Activated T-helper 2 cell treated with anti-CD3 and anti-CD28 coated beads, Interferon-gamma antibody, Interleukin-2, Interleukin-4, amounts not matched to agents 10 μg/mL and 5 μg/mL and 100 μg/mL, durations not matched to agents 14 hours and 24 hours and 36 hours (primary cell): ENCODE data around the gene MAP3K12. TPM values are rescaled to one million over a fixed set of nuclear protein-coding genes. Genes with fewer than 3 reads are reported as not detected.

Source experiments
- DNase-seq: peaks from one replicate; pipeline ENCODE4 v3.0.0; 2021; ENCODE audit warnings: low spot score
- H3K27ac Mint-ChIP-seq: one replicate; pipeline ENCODE4 v1.8.0; 2021; ENCODE audit warnings: mixed read lengths
- H3K27me3 Mint-ChIP-seq: one replicate; pipeline ENCODE4 v1.8.0; 2021; ENCODE audit warnings: low read depth, mixed read lengths
- H3K36me3 Mint-ChIP-seq: one replicate; pipeline ENCODE4 v1.8.0; 2021; ENCODE audit warnings: low read depth, mixed read lengths
- H3K4me1 Mint-ChIP-seq: one replicate; pipeline ENCODE4 v1.8.0; 2021; ENCODE audit warnings: low read depth, mixed read lengths
- H3K4me3 Mint-ChIP-seq: one replicate; pipeline ENCODE4 v1.8.0; 2021; ENCODE audit warnings: low read depth, mild to moderate bottlenecking, moderate library complexity, mixed read lengths
- H3K9me3 Mint-ChIP-seq: one replicate; pipeline ENCODE4 v1.8.0; 2021; ENCODE audit warnings: mixed read lengths
- intact Hi-C: fragments of 100-400 bp; cut with micrococcal nuclease; formaldehyde crosslinking; loops from one replicate; pipeline ENCODE4 v1.15.1; 2023
- total RNA-seq: library from RNA; stranded (reverse); gene quantifications from 2 replicates; pipeline ENCODE4 v1.2.3, GENCODE V29; 2022

Gene MAP3K12
- total RNA-seq, 1 donor from 2014 or later: 14.7 TPM

DNA sequence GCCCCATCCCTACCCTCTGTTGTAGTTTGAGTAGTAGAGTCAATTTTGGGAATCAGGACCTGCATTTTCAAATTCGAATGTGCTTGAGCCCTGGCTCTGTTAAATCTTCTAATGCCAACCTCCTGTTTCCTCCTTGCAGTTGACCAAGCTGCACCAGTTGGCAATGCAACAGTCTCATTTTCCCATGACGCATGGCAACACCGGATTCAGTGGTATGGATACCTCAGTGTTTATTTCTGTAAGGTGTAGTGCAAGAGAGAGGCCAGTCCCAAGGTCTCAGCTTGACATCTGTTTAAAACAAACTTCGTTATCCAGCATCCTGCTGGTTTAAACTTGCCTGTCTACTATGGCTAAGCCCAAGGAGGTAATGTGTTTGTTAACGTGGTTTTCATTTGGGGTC is 32.2 kb downstream of the MAP3K12 start:
- Mint-ChIP-seq H3K27ac (no peak overlapping the region), H3K27me3 (no peaks in the 10 kb centered on the region), H3K36me3 (peaks cover 95% of the 10 kb centered on the region), H3K4me3 (no peak overlapping the region), H3K9me3 (no peaks in the 10 kb centered on the region), H3K4me1 (peaks cover 18% of the 10 kb centered on the region)
- intact Hi-C loops: no loop called here
- DNase-seq: no peak

- no peaks in the 10 kb centered on the region for H3K9me3 Mint-ChIP-seq
- H3K27ac Mint-ChIP-seq: no peak overlapping the region
- H3K4me1 Mint-ChIP-seq: peaks cover 14% of the 10 kb centered on the region
- H3K27me3 Mint-ChIP-seq: no peaks in the 10 kb centered on the region
- no peak overlapping the region for H3K4me3 Mint-ChIP-seq
- no peak for DNase-seq
- intact Hi-C loops: no loop called here
- peaks cover 95% of the 10 kb centered on the region for H3K36me3 Mint-ChIP-seq
Measured at GRCh38 chr12:53466640-53467039, 32.6 kb downstream of the MAP3K12 start.

DNA sequence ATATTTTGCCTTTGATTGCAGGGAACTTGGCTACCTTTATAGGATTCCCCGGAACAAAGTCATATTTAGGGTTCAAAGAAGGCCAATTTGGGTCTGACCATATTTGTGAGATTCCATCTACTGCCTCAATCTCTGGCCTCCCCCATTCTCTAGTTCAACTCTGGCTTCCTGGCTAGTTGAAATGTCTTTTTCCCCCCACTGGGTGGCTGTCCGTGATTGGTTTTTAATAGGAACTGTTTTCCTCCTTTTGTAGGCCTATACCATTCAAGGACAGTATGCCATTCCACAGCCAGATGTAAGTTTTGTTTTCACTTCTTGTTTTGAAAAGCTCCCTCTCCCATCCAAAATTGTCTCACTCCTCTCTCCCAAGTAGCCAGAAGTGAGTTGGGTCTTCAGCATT is 33.6 kb downstream of the MAP3K12 start:
- intact Hi-C loops: no loop called here
- no peak for DNase-seq
- Mint-ChIP-seq H3K4me3 (no peak overlapping the region), H3K27me3 (no peaks in the 10 kb centered on the region), H3K36me3 (peaks cover 96% of the 10 kb centered on the region), H3K9me3 (no peaks in the 10 kb centered on the region), H3K4me1 (peaks cover 16% of the 10 kb centered on the region), H3K27ac (no peak overlapping the region)

- Mint-ChIP-seq H3K9me3 (no peaks in the 10 kb centered on the region), H3K36me3 (peaks cover 98% of the 10 kb centered on the region), H3K4me3 (no peak overlapping the region), H3K27ac (no peak overlapping the region), H3K27me3 (no peaks in the 10 kb centered on the region), H3K4me1 (peaks cover 15% of the 10 kb centered on the region)
- DNase-seq: no peak
- intact Hi-C loops: no loop called here
Measured at GRCh38 chr12:53464685-53465418, 34.4 kb downstream of the MAP3K12 start.

DNA sequence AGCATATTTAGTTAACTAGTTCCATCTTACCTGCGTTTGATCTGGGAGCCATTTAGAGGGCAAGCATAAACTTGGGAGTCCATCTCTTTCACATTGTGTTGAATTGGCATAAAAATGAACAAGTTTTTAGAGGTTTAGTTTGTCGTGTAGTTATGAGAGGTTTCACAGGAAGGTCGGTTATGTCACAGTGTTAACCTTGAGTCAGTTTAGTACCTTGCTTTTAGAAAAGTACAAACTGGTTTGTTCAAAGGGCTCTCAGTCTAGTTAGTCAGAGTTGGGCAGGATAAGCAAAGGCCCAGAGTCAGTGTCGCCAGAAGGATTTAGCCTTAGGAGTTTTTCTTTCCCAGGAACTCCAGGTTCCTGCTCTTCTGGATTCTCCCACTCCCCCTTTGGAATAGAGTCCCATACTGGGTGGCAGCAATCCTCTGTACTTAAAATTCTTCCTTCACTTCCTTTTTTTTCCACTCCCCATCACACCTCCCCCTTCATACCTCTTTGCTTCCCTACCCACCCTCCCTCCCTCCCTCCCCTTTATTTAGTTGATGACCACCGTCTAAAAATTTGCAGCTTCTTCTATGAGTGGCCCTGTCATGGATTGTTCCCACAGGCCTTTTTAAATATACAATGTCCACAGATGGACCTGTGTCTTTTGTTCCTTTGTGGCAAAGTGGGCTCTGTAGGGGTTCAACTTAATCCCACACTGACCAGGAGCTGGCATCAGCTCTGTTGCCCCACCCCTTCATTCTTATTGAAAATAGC is 35.3 kb downstream of the MAP3K12 start:
- Mint-ChIP-seq H3K27me3 (no peaks in the 10 kb centered on the region), H3K4me3 (no peak overlapping the region), H3K9me3 (no peaks in the 10 kb centered on the region), H3K27ac (no peak overlapping the region), H3K4me1 (peaks cover 20% of the 10 kb centered on the region), H3K36me3 (peaks cover 98% of the 10 kb centered on the region)
- intact Hi-C loops: no loop called here
- DNase-seq: no peak

- intact Hi-C loops: no loop called here
Measured at GRCh38 chr12:53462935-53463334, 36.3 kb downstream of the MAP3K12 start.

GRCh38 chr12:53461591-53461990 is 37.7 kb downstream of the MAP3K12 start:
- intact Hi-C loops: no loop called here
- no peaks in the 10 kb centered on the region for H3K27me3 Mint-ChIP-seq
- peaks cover 21% of the 10 kb centered on the region for H3K4me1 Mint-ChIP-seq
- no peak overlapping the region for H3K4me3 Mint-ChIP-seq
- no peak for DNase-seq
- no peak overlapping the region for H3K27ac Mint-ChIP-seq
- H3K9me3 Mint-ChIP-seq: no peaks in the 10 kb centered on the region
- H3K36me3 Mint-ChIP-seq: peaks cover 96% of the 10 kb centered on the region

More at GRCh38 chr12:53462935-53463334, 36.3 kb downstream of the MAP3K12 start:
- Mint-ChIP-seq H3K27ac (no peak overlapping the region), H3K4me3 (no peak overlapping the region), H3K4me1 (peaks cover 20% of the 10 kb centered on the region), H3K9me3 (no peaks in the 10 kb centered on the region), H3K36me3 (peaks cover 98% of the 10 kb centered on the region), H3K27me3 (no peaks in the 10 kb centered on the region)
- DNase-seq: no peak

DNA sequence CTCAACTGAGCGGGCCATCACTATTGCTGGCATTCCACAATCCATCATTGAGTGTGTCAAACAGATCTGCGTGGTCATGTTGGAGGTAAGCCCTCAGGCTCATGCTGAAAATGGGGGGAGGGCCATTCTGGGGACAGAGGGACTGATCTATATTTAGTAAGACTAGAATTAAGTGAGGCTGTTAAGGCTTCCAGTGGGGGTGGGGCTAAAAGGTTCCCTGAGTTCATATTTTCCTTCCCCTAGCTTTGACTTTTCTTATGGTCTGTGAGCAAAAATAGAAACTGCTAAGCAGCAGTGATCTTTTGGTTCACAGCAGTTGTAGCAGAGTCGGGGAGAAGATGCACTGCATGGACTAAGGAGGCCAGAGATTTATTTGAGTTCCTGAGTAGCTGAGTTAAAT is 38.2 kb downstream of the MAP3K12 start:
- H3K9me3 Mint-ChIP-seq: no peaks in the 10 kb centered on the region
- H3K27ac Mint-ChIP-seq: no peak overlapping the region

DNA sequence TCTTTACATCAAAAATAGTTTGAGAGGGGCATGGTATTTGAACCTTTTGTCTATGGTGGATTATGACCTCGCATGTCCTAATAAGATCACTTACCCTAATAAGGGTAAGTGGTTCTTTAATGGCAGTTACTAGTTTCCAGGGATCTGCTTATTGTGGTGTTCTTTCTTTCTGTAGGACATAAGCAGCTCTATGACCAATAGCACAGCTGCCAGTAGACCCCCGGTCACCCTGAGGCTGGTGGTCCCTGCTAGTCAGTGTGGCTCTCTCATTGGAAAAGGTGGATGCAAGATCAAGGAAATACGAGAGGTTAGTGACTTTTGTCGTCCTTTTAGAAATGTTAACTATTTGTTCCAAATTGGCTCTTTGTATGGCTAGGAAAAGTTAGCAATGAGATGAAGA is 40.2 kb downstream of the MAP3K12 start:
- Mint-ChIP-seq H3K9me3 (no peaks in the 10 kb centered on the region), H3K27me3 (no peaks in the 10 kb centered on the region), H3K27ac (no peak overlapping the region), H3K4me3 (no peak overlapping the region), H3K36me3 (peaks cover 95% of the 10 kb centered on the region), H3K4me1 (peaks cover 35% of the 10 kb centered on the region)
- no peak for DNase-seq
- intact Hi-C loops: no loop called here

More for the DNA sequence above, 38.2 kb downstream of the MAP3K12 start:
- intact Hi-C loops: no loop called here
- DNase-seq: no peak
- Mint-ChIP-seq H3K27me3 (no peaks in the 10 kb centered on the region), H3K4me1 (peaks cover 22% of the 10 kb centered on the region), H3K4me3 (no peak overlapping the region), H3K36me3 (peaks cover 95% of the 10 kb centered on the region)

DNA sequence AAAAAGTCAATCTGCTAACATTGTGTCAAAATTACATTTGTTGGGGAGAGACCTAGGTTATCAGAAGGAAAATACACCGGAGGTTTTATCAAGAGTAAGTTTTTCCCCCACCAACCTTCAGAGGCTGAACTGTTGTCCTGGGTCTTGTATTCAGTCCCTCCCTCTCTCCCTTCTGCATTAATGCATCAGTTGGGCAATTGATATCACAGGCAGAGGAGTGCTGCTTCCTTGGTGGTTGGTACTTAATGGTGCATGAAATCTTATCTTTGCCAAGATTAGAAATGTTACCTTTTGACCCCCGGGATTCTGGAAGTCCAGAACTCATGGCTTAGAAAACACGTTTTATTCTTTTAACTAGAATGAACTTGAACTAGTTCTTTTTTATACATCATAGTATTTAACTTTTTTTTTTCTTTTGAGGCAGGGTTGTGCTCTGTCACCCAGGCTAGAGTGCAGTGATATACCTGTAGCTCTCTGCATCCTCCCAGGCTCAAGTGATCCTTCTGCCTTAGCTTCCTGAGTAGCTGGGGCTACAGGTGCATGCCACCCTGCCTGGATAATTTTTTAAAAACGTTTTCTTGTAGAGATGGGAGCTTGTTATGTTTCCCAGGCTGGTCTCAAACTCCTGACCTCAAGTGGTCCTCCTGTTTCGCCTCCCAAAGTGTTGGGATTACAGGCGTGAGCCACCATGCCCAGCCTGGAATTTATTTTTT is 42.4 kb downstream of the MAP3K12 start:
- no peak overlapping the region for H3K4me3 Mint-ChIP-seq
- H3K4me1 Mint-ChIP-seq: peaks cover 39% of the 10 kb centered on the region
- no peaks in the 10 kb centered on the region for H3K27me3 Mint-ChIP-seq
- peaks cover 87% of the 10 kb centered on the region for H3K36me3 Mint-ChIP-seq
- no peaks in the 10 kb centered on the region for H3K9me3 Mint-ChIP-seq
- no peak overlapping the region for H3K27ac Mint-ChIP-seq
- intact Hi-C loops: no loop called here
- no peak for DNase-seq

DNA sequence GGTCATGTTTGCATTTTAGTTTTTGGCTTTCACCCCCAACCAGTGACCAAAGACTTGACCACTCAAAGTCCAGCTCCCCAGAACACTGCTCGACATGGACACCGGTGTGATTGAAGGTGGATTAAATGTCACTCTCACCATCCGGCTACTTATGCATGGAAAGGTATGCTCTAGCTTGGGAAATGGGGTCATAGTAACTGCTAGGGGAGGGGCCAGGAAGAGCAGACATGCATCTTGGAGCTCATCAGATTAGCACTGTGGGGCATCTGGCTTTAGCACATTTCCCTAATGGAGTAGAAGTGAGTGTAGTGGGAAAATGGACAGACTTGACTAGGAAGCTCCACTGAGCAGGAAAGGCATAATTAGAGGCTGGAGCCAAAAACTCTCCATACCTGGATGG is 44.6 kb downstream of the MAP3K12 start:
- H3K4me1 Mint-ChIP-seq: peaks cover 38% of the 10 kb centered on the region

DNA sequence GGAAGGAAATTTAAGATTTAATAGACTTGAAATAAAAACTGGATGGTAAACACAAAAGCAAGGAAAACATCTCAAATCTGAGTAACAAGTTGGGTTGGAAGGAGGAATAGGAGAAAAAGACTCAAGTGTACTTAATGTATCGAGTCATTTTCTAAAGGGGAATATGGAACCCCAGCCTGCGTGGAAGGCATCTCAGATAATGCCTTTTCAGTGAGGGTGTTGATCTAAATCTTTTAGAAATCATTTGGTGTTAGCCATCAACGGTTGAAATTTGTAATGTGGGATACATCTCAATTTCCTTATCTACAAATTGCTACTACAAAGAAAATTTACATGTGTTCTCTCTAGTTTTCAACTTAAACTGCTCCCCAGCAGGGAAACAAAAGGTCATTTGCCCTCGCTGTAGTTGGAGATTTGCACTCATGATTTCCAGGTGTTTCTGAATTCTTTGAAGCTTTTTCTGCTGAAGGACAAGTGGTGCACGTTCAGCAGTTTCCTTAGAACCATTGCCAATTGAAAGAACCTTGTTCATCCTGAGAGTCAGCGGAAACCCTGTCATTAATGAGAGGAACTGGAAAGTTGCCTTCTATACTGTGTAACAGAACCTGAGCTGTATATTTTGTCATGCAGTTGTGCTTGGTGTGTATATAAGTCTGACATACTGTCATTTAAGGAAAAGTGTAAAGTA is 45.2 kb downstream of the MAP3K12 start:
- DNase-seq: no peak
- H3K36me3 Mint-ChIP-seq: peaks cover 69% of the 10 kb centered on the region
- no peaks in the 10 kb centered on the region for H3K9me3 Mint-ChIP-seq
- intact Hi-C loops: no loop called here
- H3K4me1 Mint-ChIP-seq: peaks cover 36% of the 10 kb centered on the region
- H3K4me3 Mint-ChIP-seq: peak overlapping the region; percentile 100
- peak overlapping the region; percentile 40 for H3K27ac Mint-ChIP-seq
- no peaks in the 10 kb centered on the region for H3K27me3 Mint-ChIP-seq

More for the DNA sequence above, 44.6 kb downstream of the MAP3K12 start:
- intact Hi-C loops: no loop called here
- Mint-ChIP-seq H3K4me3 (peak overlapping the region; percentile 100), H3K27me3 (no peaks in the 10 kb centered on the region), H3K9me3 (no peaks in the 10 kb centered on the region), H3K36me3 (peaks cover 73% of the 10 kb centered on the region), H3K27ac (peak overlapping the region; percentile 33)
- no peak for DNase-seq
